Mesodermal cell (in vitro differentiated cells): ENCODE data around the gene SPDYE2.
"Not testable (repeated sequence)": the region's sequence is repeated elsewhere in the genome, so short reads cannot be mapped to it uniquely, and the experiment has no call there.

Experiments
- H3K27ac ChIP-seq: 2 replicates; pipeline ENCODE4 v1.7.0; 2013; ENCODE audit warnings: mild to moderate bottlenecking, low read depth, low read length, moderate library complexity; ENCODE audit not compliant: severe bottlenecking
- H3K36me3 ChIP-seq: 2 replicates; pipeline ENCODE4 v1.7.1; 2013; ENCODE audit warnings: mild to moderate bottlenecking, low read length, moderate library complexity; ENCODE audit not compliant: control insufficient read depth, insufficient read depth
- H3K4me1 ChIP-seq: one replicate; pipeline ENCODE4 v1.7.1; 2013; ENCODE audit warnings: mild to moderate bottlenecking, low read length; ENCODE audit not compliant: insufficient read depth, control insufficient read depth, poor library complexity, severe bottlenecking
- H3K4me3 ChIP-seq: 2 replicates; pipeline ENCODE4 v1.7.0; 2013; ENCODE audit warnings: low read length, control low read depth, mild to moderate bottlenecking; ENCODE audit not compliant: insufficient read depth, poor library complexity, severe bottlenecking; ENCODE audit errors: extremely low read depth
- H3K9me3 ChIP-seq: 2 replicates; pipeline ENCODE4 v1.7.1; 2013; ENCODE audit warnings: mild to moderate bottlenecking, low read length, moderate library complexity; ENCODE audit not compliant: control insufficient read depth
- WGBS, 2 experiments: methylation state at CpG; one replicate each; pipeline ENCODE4 v1.1.5; 2013; ENCODE audit warnings: missing lambda C conversion rate in 2 of 2; ENCODE audit not compliant: insufficient coverage in 2 of 2; 5-methylcytosine and 5-hydroxymethylcytosine counted together

SPDYE2 gene

GRCh38 chr7:102609734-102610133 lies 58.7 kb downstream of the SPDYE2 start:
- whole genome bisulfite sequencing, 2 experiments = 96% methylated on average over 4 of the region's 10 CpGs; no CpG with 5 or more reads in 1 of the 2 experiments
- H3K4me3 ChIP-seq, H3K36me3 ChIP-seq, H3K27ac ChIP-seq, H3K9me3 ChIP-seq, H3K4me1 ChIP-seq: not testable (repeated sequence)

GRCh38 chr7:102610441-102610840 lies 59.4 kb downstream of the SPDYE2 start:
- H3K36me3 ChIP-seq, H3K4me3 ChIP-seq, H3K9me3 ChIP-seq, H3K4me1 ChIP-seq, H3K27ac ChIP-seq: not testable (repeated sequence)
- WGBS, 2 experiments = no CpG with 5 or more reads among the region's 7 CpGs

GRCh38 chr7:102611013-102611674 lies 60.1 kb downstream of the SPDYE2 start:
- not testable (repeated sequence) for H3K4me1 ChIP-seq, H3K4me3 ChIP-seq, H3K27ac ChIP-seq, H3K9me3 ChIP-seq, H3K36me3 ChIP-seq
- WGBS, 2 experiments = no CpG with 5 or more reads among the region's 30 CpGs

- 25 to 43% methylated on average over 1 to 4 of the region's 10 CpGs for WGBS, 2 experiments
- H3K9me3 ChIP-seq, H3K36me3 ChIP-seq, H3K4me1 ChIP-seq: not testable (repeated sequence)
- Histone ChIP-seq H3K4me3 (peak overlapping the region; percentile 2), H3K27ac (peak overlapping the region; percentile 53)
These were observed 60.8 kb downstream of the SPDYE2 start for GRCh38 chr7:102611675-102612325.
